A673 (cell line): ENCODE measurements around the gene GPC6. TPM values are rescaled to one million over a fixed set of nuclear protein-coding genes. Genes with fewer than 3 reads are reported as not detected.

Experiments used
- BruUV-seq: library from RNA; stranded (reverse); fragments of 400-500 nt; replicated peaks from 2 replicates; lab custom pipeline; 2021; lab: Mats Ljungman, UMichigan
- CTCF ChIA-PET: fragments of 300-600 bp; sonication (Branson Sonifier 250); formaldehyde crosslinking; loops from one replicate; lab custom pipeline; 2022; ENCODE audit warnings: antibody characterized with exemption; lab: Charles Lee
- POLR2A ChIA-PET: fragments of 300-600 bp; sonication (Branson Sonifier 250); formaldehyde crosslinking; loops from one replicate; lab custom pipeline; 2022; ENCODE audit warnings: antibody characterized with exemption; ENCODE audit not compliant: low non-redundant PET; lab: Charles Lee
- DNase-seq: peaks from one replicate; pipeline ENCODE4 v3.0.0-alpha.2; 2015; ENCODE audit warnings: low spot score
- H3K27ac ChIP-seq: fragments of 200-600 bp; sonication (generic); 2 replicates; pipeline ENCODE4 v1.5.1; 2016; ENCODE audit warnings: mixed run types, low read depth, mild to moderate bottlenecking, mixed read lengths, antibody characterized with exemption, low read length; ENCODE audit not compliant: poor library complexity, severe bottlenecking
- H3K27me3 ChIP-seq: fragments of 200-600 bp; sonication (generic); replicated peaks from 2 replicates; pipeline ENCODE4 v1.6.1; 2017; ENCODE audit warnings: mixed run types, low read depth, mild to moderate bottlenecking, mixed read lengths, antibody characterized with exemption, low read length; ENCODE audit not compliant: insufficient read depth, poor library complexity
- H3K36me3 ChIP-seq: fragments of 200-600 bp; sonication (generic); 2 replicates; pipeline ENCODE4 v1.6.1; 2016; ENCODE audit warnings: mixed run types, mild to moderate bottlenecking, mixed read lengths, antibody characterized with exemption, low read length; ENCODE audit not compliant: insufficient read depth, poor library complexity, severe bottlenecking
- H3K4me1 ChIP-seq: fragments of 200-600 bp; sonication (generic); 2 replicates; pipeline ENCODE4 v1.6.1; 2017; ENCODE audit warnings: mixed run types, mild to moderate bottlenecking, mixed read lengths, antibody characterized with exemption, low read length; ENCODE audit not compliant: insufficient read depth, poor library complexity, severe bottlenecking
- H3K4me3 ChIP-seq: fragments of 200-600 bp; sonication (generic); 2 replicates; pipeline ENCODE4 v1.5.1; 2016; ENCODE audit warnings: low read depth, mixed run types, mild to moderate bottlenecking, mixed read lengths, low read length; ENCODE audit not compliant: poor library complexity, severe bottlenecking
- H3K9me3 ChIP-seq: fragments of 200-600 bp; sonication (generic); 2 replicates; pipeline ENCODE4 v1.6.1; 2016; ENCODE audit warnings: mixed run types, low read depth, mild to moderate bottlenecking, mixed read lengths, antibody characterized with exemption, low read length; ENCODE audit not compliant: poor library complexity, severe bottlenecking
- EZH2 ChIP-seq: fragments of 200-600 bp; sonication (generic); IDR thresholded peaks from 2 replicates; pipeline ENCODE4 v1.6.1; 2017; ENCODE audit warnings: borderline replicate concordance, low read depth, mild to moderate bottlenecking, mixed read lengths, antibody characterized with exemption, low read length; ENCODE audit not compliant: poor library complexity, severe bottlenecking
- intact Hi-C: fragments of 100-400 bp; cut with micrococcal nuclease; formaldehyde crosslinking; loops from one replicate; pipeline ENCODE4 v1.10.0; 2022; ENCODE audit not compliant: unreplicated experiment
- total RNA-seq: library from RNA; stranded (reverse); gene quantifications from 2 replicates; pipeline ENCODE4 v1.2.3, GENCODE V29; 2021
- TF ChIP-seq, protein P1 (sequence below): fragments of 300-800, 200-600 bp; sonication (generic); conservative IDR thresholded peaks from 2 replicates; pipeline ENCODE4 v1.5.1; 2017; ENCODE audit warnings: low read depth, mild to moderate bottlenecking, antibody characterized with exemption, low read length, moderate library complexity, mixed read lengths

GPC6 gene
- total RNA-seq, 1 experiment from 2014 or later, result 23.3 TPM

DNA sequence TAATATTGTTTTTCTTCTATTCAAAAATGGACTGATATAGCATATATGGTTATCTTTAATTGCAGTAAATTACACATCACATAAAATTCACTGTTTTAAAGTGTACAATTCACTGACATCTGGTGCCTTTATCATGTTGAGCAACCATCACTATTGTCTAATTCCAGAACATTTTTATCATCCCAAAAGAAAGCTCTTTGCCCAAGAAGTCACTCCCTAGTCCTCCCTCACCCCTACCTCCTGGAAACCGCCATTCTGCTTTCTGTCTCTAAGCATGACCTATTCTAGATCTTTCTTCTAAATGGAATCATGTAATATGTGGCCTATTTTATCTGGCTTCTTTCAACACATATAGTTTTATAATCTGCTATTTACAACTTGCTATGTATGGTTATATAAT, 727.2 kb downstream of the GPC6 start:
- POLR2A ChIA-PET, result no interaction called here
- no peak for TF ChIP-seq EZH2
- TF ChIP-seq, protein P1, sequence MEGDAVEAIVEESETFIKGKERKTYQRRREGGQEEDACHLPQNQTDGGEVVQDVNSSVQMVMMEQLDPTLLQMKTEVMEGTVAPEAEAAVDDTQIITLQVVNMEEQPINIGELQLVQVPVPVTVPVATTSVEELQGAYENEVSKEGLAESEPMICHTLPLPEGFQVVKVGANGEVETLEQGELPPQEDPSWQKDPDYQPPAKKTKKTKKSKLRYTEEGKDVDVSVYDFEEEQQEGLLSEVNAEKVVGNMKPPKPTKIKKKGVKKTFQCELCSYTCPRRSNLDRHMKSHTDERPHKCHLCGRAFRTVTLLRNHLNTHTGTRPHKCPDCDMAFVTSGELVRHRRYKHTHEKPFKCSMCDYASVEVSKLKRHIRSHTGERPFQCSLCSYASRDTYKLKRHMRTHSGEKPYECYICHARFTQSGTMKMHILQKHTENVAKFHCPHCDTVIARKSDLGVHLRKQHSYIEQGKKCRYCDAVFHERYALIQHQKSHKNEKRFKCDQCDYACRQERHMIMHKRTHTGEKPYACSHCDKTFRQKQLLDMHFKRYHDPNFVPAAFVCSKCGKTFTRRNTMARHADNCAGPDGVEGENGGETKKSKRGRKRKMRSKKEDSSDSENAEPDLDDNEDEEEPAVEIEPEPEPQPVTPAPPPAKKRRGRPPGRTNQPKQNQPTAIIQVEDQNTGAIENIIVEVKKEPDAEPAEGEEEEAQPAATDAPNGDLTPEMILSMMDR, result no peak
- H3K27ac ChIP-seq, result no peak overlapping the region
- no peak for DNase-seq
- BruUV-seq, result no TSS peak
- peaks cover 40% of the 10 kb centered on the region for H3K4me1 ChIP-seq
- H3K9me3 ChIP-seq, result no peaks in the 10 kb centered on the region
- H3K36me3 ChIP-seq, result no peaks in the 10 kb centered on the region
- H3K27me3 ChIP-seq, result no peaks in the 10 kb centered on the region
- H3K4me3 ChIP-seq, result no peak overlapping the region
- CTCF ChIA-PET, result no interaction called here
- intact Hi-C loops, result no loop called here

DNA sequence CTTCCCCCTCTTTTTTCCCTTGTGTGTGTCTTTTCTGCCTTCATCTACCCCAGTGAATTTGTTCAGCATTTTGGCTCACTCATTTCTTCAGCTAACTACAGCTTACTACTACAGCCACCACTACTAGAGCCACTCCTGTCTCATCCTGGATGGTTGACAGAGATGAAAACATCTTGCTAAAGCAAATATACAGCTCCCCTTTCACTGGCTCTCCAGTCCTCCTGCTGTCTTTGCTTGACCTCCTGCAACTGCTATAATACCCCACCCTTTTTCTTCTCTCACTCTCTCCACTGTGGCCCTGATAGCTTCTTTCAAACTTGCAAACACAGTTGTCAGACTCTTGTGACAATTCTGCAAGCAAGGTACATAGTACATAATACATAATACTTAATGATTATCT, 729.3 kb downstream of the GPC6 start:
- CTCF ChIA-PET, result no interaction called here
- no TSS peak for BruUV-seq
- Histone ChIP-seq H3K4me1 (peaks cover 48% of the 10 kb centered on the region), H3K9me3 (no peaks in the 10 kb centered on the region), H3K27ac (no peak overlapping the region), H3K36me3 (no peaks in the 10 kb centered on the region), H3K4me3 (no peak overlapping the region), H3K27me3 (no peaks in the 10 kb centered on the region)
- POLR2A ChIA-PET, result interaction anchor here (0.6 kb wide), 1 partner anchor 471 kb away, joined by 3 read pairs; no protein-coding TSS in a partner anchor
- TF ChIP-seq, protein P1, result no peak
- TF ChIP-seq EZH2, result no peak
- no peak for DNase-seq
- intact Hi-C loops, result no loop called here

DNA sequence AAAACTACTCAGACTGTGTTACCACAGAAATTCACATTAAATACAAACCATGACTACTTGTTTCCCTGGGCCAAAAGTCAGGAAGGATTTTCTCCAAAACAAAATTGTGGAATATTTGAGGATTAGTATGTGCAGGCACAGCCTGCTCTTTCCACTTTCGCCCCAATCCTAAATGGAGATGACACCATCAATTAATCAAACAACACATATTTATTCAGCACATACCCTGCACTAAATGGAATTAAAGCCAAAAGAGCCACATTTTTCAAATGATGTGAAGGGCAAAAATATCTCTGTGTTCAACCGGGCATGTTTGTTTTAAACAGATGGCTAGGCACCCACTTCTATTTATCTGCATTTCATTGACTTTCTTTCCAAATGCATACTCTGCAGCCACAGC, 729.8 kb downstream of the GPC6 start:
- H3K36me3 ChIP-seq, result no peaks in the 10 kb centered on the region
- H3K9me3 ChIP-seq, result no peaks in the 10 kb centered on the region
- no TSS peak for BruUV-seq
- no peak overlapping the region for H3K27ac ChIP-seq
- peaks cover 43% of the 10 kb centered on the region for H3K4me1 ChIP-seq
- CTCF ChIA-PET, result no interaction called here
- no peak overlapping the region for H3K4me3 ChIP-seq
- TF ChIP-seq, protein P1, result no peak
- no peak for TF ChIP-seq EZH2
- POLR2A ChIA-PET, result interaction anchor here (0.6 kb wide), 1 partner anchor 471 kb away, joined by 3 read pairs; no protein-coding TSS in a partner anchor
- intact Hi-C loops, result no loop called here
- DNase-seq, result no peak
- H3K27me3 ChIP-seq, result no peaks in the 10 kb centered on the region
